Measurements from ENCODE around the gene RAPGEF4.
"Not testable (repeated sequence)": the region's sequence is repeated elsewhere in the genome, so short reads cannot be mapped to it uniquely, and the experiment has no call there.

RAPGEF4 gene

GRCh38 chr2:172742931-172743540 is 7.4 kb downstream of the RAPGEF4 start:
- no peak overlapping the region for H3K27ac Mint-ChIP-seq
- DNase-seq (ENCODE audit: low spot score) = no peak
- no peaks in the 10 kb centered on the region for H3K4me1 Mint-ChIP-seq (ENCODE audit: low read depth)
- peaks cover 20% of the 10 kb centered on the region for H3K27me3 Mint-ChIP-seq (ENCODE audit: low read depth)
- no peak overlapping the region for H3K4me3 Mint-ChIP-seq
- peaks cover 7% of the 10 kb centered on the region for H3K9me3 Mint-ChIP-seq
- no peaks in the 10 kb centered on the region for H3K36me3 Mint-ChIP-seq (ENCODE audit: low read depth)

- Mint-ChIP-seq H3K27ac (no peak overlapping the region), H3K9me3 (peaks cover 7% of the 10 kb centered on the region), H3K4me3 (no peak overlapping the region), H3K4me1 (ENCODE audit: low read depth) (no peaks in the 10 kb centered on the region), H3K36me3 (ENCODE audit: low read depth) (no peaks in the 10 kb centered on the region), H3K27me3 (ENCODE audit: low read depth) (peaks cover 13% of the 10 kb centered on the region)
- no peak for DNase-seq (ENCODE audit: low spot score)
Observed at GRCh38 chr2:172743898-172744297, 8.3 kb downstream of the RAPGEF4 start.

- no peaks in the 10 kb centered on the region for H3K4me1 Mint-ChIP-seq (ENCODE audit: low read depth)
- no peak for DNase-seq (ENCODE audit: low spot score)
- H3K27me3 Mint-ChIP-seq (ENCODE audit: low read depth) = peaks cover 9% of the 10 kb centered on the region
- H3K36me3 Mint-ChIP-seq (ENCODE audit: low read depth) = no peaks in the 10 kb centered on the region
- H3K27ac Mint-ChIP-seq = no peak overlapping the region
- no peak overlapping the region for H3K4me3 Mint-ChIP-seq
- peaks cover 7% of the 10 kb centered on the region for H3K9me3 Mint-ChIP-seq
Observed at GRCh38 chr2:172745636-172746035, 10.0 kb downstream of the RAPGEF4 start.

GRCh38 chr2:172748543-172748942 is 12.9 kb downstream of the RAPGEF4 start:
- H3K4me3 Mint-ChIP-seq; H3K27ac Mint-ChIP-seq; H3K36me3 Mint-ChIP-seq (ENCODE audit: low read depth); DNase-seq (ENCODE audit: low spot score); H3K4me1 Mint-ChIP-seq (ENCODE audit: low read depth); H3K9me3 Mint-ChIP-seq: not testable (repeated sequence)
- H3K27me3 Mint-ChIP-seq (ENCODE audit: low read depth) = peaks cover 11% of the 10 kb centered on the region

GRCh38 chr2:172749388-172749787 is 13.7 kb downstream of the RAPGEF4 start:
- H3K27me3 Mint-ChIP-seq (ENCODE audit: low read depth) = peaks cover 8% of the 10 kb centered on the region
- no peak for DNase-seq (ENCODE audit: low spot score)
- H3K36me3 Mint-ChIP-seq (ENCODE audit: low read depth) = no peaks in the 10 kb centered on the region
- no peaks in the 10 kb centered on the region for H3K4me1 Mint-ChIP-seq (ENCODE audit: low read depth)
- no peak overlapping the region for H3K4me3 Mint-ChIP-seq
- H3K27ac Mint-ChIP-seq = no peak overlapping the region
- peaks cover 3% of the 10 kb centered on the region for H3K9me3 Mint-ChIP-seq

GRCh38 chr2:172751564-172751963 is 15.9 kb downstream of the RAPGEF4 start:
- H3K27ac Mint-ChIP-seq = no peak overlapping the region
- peaks cover 8% of the 10 kb centered on the region for H3K27me3 Mint-ChIP-seq (ENCODE audit: low read depth)
- H3K4me3 Mint-ChIP-seq = no peak overlapping the region
- no peaks in the 10 kb centered on the region for H3K36me3 Mint-ChIP-seq (ENCODE audit: low read depth)
- no peaks in the 10 kb centered on the region for H3K4me1 Mint-ChIP-seq (ENCODE audit: low read depth)
- DNase-seq (ENCODE audit: low spot score) = no peak
- no peaks in the 10 kb centered on the region for H3K9me3 Mint-ChIP-seq

GRCh38 chr2:172753610-172754009 is 18.0 kb downstream of the RAPGEF4 start:
- DNase-seq (ENCODE audit: low spot score) = no peak
- Mint-ChIP-seq H3K27me3 (ENCODE audit: low read depth) (peaks cover 8% of the 10 kb centered on the region), H3K36me3 (ENCODE audit: low read depth) (no peaks in the 10 kb centered on the region)

GRCh38 chr2:172759441-172759840 is 23.8 kb downstream of the RAPGEF4 start:
- Mint-ChIP-seq H3K27ac (no peak overlapping the region), H3K36me3 (ENCODE audit: low read depth) (no peaks in the 10 kb centered on the region), H3K4me1 (ENCODE audit: low read depth) (no peaks in the 10 kb centered on the region), H3K27me3 (ENCODE audit: low read depth) (no peaks in the 10 kb centered on the region), H3K9me3 (peaks cover 9% of the 10 kb centered on the region), H3K4me3 (no peak overlapping the region)
- no peak for DNase-seq (ENCODE audit: low spot score)

More at GRCh38 chr2:172753610-172754009, 18.0 kb downstream of the RAPGEF4 start:
- Mint-ChIP-seq H3K9me3 (no peaks in the 10 kb centered on the region), H3K27ac (no peak overlapping the region), H3K4me1 (ENCODE audit: low read depth) (no peaks in the 10 kb centered on the region), H3K4me3 (no peak overlapping the region)

- Mint-ChIP-seq H3K36me3 (ENCODE audit: low read depth) (no peaks in the 10 kb centered on the region), H3K27ac (no peak overlapping the region), H3K4me1 (ENCODE audit: low read depth) (no peaks in the 10 kb centered on the region), H3K4me3 (no peak overlapping the region), H3K9me3 (peaks cover 9% of the 10 kb centered on the region), H3K27me3 (ENCODE audit: low read depth) (no peaks in the 10 kb centered on the region)
- no peak for DNase-seq (ENCODE audit: low spot score)
Observed at GRCh38 chr2:172761306-172761705, 25.7 kb downstream of the RAPGEF4 start.

- Mint-ChIP-seq H3K36me3 (ENCODE audit: low read depth) (no peaks in the 10 kb centered on the region), H3K27me3 (ENCODE audit: low read depth) (no peaks in the 10 kb centered on the region), H3K9me3 (peaks cover 9% of the 10 kb centered on the region), H3K27ac (no peak overlapping the region), H3K4me3 (no peak overlapping the region), H3K4me1 (ENCODE audit: low read depth) (no peaks in the 10 kb centered on the region)
- no peak for DNase-seq (ENCODE audit: low spot score)
Observed at GRCh38 chr2:172762574-172762973, 26.9 kb downstream of the RAPGEF4 start.

GRCh38 chr2:172763079-172763478 is 27.4 kb downstream of the RAPGEF4 start:
- Mint-ChIP-seq H3K4me3 (no peak overlapping the region), H3K9me3 (peaks cover 9% of the 10 kb centered on the region), H3K4me1 (ENCODE audit: low read depth) (no peaks in the 10 kb centered on the region), H3K27me3 (ENCODE audit: low read depth) (no peaks in the 10 kb centered on the region), H3K27ac (no peak overlapping the region), H3K36me3 (ENCODE audit: low read depth) (no peaks in the 10 kb centered on the region)
- DNase-seq (ENCODE audit: low spot score) = no peak

- Mint-ChIP-seq H3K4me1 (ENCODE audit: low read depth) (no peaks in the 10 kb centered on the region), H3K36me3 (ENCODE audit: low read depth) (no peaks in the 10 kb centered on the region), H3K9me3 (peaks cover 2% of the 10 kb centered on the region), H3K27ac (no peak overlapping the region), H3K4me3 (no peak overlapping the region), H3K27me3 (ENCODE audit: low read depth) (no peaks in the 10 kb centered on the region)
- no peak for DNase-seq (ENCODE audit: low spot score)
Observed at GRCh38 chr2:172765662-172766061, 30.0 kb downstream of the RAPGEF4 start.

- DNase-seq (ENCODE audit: low spot score) = no peak
- no peak overlapping the region for H3K4me3 Mint-ChIP-seq
- peaks cover 3% of the 10 kb centered on the region for H3K27me3 Mint-ChIP-seq (ENCODE audit: low read depth)
- no peaks in the 10 kb centered on the region for H3K4me1 Mint-ChIP-seq (ENCODE audit: low read depth)
- no peaks in the 10 kb centered on the region for H3K36me3 Mint-ChIP-seq (ENCODE audit: low read depth)
- H3K27ac Mint-ChIP-seq = no peak overlapping the region
- H3K9me3 Mint-ChIP-seq = no peaks in the 10 kb centered on the region
Observed at GRCh38 chr2:172768401-172768800, 32.8 kb downstream of the RAPGEF4 start.

GRCh38 chr2:172769879-172770278 is 34.2 kb downstream of the RAPGEF4 start:
- H3K36me3 Mint-ChIP-seq (ENCODE audit: low read depth) = no peaks in the 10 kb centered on the region
- H3K4me1 Mint-ChIP-seq (ENCODE audit: low read depth) = no peaks in the 10 kb centered on the region
- peaks cover 13% of the 10 kb centered on the region for H3K27me3 Mint-ChIP-seq (ENCODE audit: low read depth)
- no peak overlapping the region for H3K27ac Mint-ChIP-seq
- no peaks in the 10 kb centered on the region for H3K9me3 Mint-ChIP-seq
- no peak overlapping the region for H3K4me3 Mint-ChIP-seq
- no peak for DNase-seq (ENCODE audit: low spot score)

GRCh38 chr2:172770887-172771286 is 35.2 kb downstream of the RAPGEF4 start:
- no peak overlapping the region for H3K4me3 Mint-ChIP-seq

More at GRCh38 chr2:172770887-172771286, 35.2 kb downstream of the RAPGEF4 start:
- no peaks in the 10 kb centered on the region for H3K9me3 Mint-ChIP-seq
- no peaks in the 10 kb centered on the region for H3K4me1 Mint-ChIP-seq (ENCODE audit: low read depth)
- no peak for DNase-seq (ENCODE audit: low spot score)
- H3K36me3 Mint-ChIP-seq (ENCODE audit: low read depth) = no peaks in the 10 kb centered on the region
- peaks cover 13% of the 10 kb centered on the region for H3K27me3 Mint-ChIP-seq (ENCODE audit: low read depth)
- no peak overlapping the region for H3K27ac Mint-ChIP-seq

Data from T-helper 2 cell treated with Interferon-gamma antibody and Interleukin-4, amounts not matched to agents 5 μg/mL and 100 μg/mL, for 36 hours (primary cell).